Measurements from ENCODE around the gene TNNT1. TPM values are rescaled to one million over a fixed set of nuclear protein-coding genes. Genes with fewer than 3 reads are reported as not detected.
"Not testable (repeated sequence)": the region's sequence is repeated elsewhere in the genome, so short reads cannot be mapped to it uniquely, and the experiment has no call there.

Gene TNNT1
- polyA plus RNA-seq, 1 experiment, result 10.4 TPM

DNA sequence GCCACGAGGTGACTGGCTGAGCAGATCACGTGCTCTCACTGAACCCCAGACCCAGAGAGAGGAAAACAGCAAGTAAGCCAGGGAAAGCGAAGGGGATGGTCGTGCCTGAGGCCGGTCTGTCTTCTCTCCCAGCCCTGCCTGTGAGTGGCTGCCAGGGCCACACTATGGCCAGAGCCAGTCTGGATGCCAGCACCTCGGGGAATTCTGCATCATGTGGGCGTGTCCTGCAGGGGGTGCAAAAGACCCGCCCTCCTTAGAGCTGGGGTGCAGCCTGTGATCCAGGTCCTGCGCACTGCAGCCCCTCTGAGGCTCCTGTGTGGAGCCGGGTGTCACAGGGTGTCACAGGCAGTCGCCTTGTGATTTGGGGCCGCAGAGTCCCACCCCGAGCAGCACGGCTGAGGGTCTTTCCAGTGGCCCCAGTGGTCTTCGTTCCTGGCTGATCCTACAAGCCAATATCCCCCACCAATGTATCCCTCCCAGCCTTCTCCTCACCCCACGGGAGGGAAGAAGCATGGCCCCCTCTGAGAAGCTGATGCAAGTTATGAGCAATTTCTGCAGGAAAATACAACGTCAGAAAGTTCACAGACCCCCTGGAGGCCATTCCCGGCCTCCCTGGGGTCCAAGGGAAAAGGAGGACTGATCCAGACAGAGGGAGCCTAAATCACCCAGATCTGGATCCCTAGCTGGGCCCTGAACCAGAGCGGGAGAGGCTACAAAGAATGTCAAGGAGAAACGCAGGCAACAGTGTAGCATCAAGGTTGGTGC lies 39.3 kb downstream of the TNNT1 start:
- no peaks in the 10 kb centered on the region for H3K27me3 ChIP-seq (ENCODE audit: control insufficient read depth, insufficient read depth, low read length)
- TF ChIP-seq, protein P1, sequence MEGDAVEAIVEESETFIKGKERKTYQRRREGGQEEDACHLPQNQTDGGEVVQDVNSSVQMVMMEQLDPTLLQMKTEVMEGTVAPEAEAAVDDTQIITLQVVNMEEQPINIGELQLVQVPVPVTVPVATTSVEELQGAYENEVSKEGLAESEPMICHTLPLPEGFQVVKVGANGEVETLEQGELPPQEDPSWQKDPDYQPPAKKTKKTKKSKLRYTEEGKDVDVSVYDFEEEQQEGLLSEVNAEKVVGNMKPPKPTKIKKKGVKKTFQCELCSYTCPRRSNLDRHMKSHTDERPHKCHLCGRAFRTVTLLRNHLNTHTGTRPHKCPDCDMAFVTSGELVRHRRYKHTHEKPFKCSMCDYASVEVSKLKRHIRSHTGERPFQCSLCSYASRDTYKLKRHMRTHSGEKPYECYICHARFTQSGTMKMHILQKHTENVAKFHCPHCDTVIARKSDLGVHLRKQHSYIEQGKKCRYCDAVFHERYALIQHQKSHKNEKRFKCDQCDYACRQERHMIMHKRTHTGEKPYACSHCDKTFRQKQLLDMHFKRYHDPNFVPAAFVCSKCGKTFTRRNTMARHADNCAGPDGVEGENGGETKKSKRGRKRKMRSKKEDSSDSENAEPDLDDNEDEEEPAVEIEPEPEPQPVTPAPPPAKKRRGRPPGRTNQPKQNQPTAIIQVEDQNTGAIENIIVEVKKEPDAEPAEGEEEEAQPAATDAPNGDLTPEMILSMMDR (IDR thresholded peaks at IDR 0.05; ENCODE audit: insufficient read depth, low read depth, low read length), result no peak
- ChIA-PET CTCF (no interaction called here), POLR2A (no interaction called here)
- no peak overlapping the region for H3K4me3 ChIP-seq (ENCODE audit: low read depth, low read length)
- H3K36me3 ChIP-seq (ENCODE audit: control insufficient read depth, insufficient read depth, low read length), result peaks cover 12% of the 10 kb centered on the region
- DNase-seq (ENCODE audit: low read depth), result no peak

- DNase-seq (ENCODE audit: low read depth); POLR2A ChIA-PET: not testable (repeated sequence)
- CTCF ChIA-PET, result interaction anchor here (0.6 to 3.1 kb wide), 2 partner anchors 19 to 450 kb away, joined by 3 to 15 read pairs; no protein-coding TSS in a partner anchor
These were observed 41.8 kb downstream of the TNNT1 start for GRCh38 chr19:55107252-55107651.

GRCh38 chr19:55106591-55106990 lies 42.4 kb downstream of the TNNT1 start:
- no peaks in the 10 kb centered on the region for H3K27me3 ChIP-seq (ENCODE audit: control insufficient read depth, insufficient read depth, low read length)
- no peak for DNase-seq (ENCODE audit: low read depth)
- peaks cover 15% of the 10 kb centered on the region for H3K36me3 ChIP-seq (ENCODE audit: control insufficient read depth, insufficient read depth, low read length)
- ChIA-PET CTCF (interaction anchor here (0.6 to 3.1 kb wide), 2 partner anchors 18 to 449 kb away, joined by 3 to 15 read pairs; no protein-coding TSS in a partner anchor), POLR2A (no interaction called here)
- no peak overlapping the region for H3K4me3 ChIP-seq (ENCODE audit: low read depth, low read length)
- TF ChIP-seq, protein P1 (IDR thresholded peaks at IDR 0.05; ENCODE audit: insufficient read depth, low read depth, low read length), result no peak

More at GRCh38 chr19:55107252-55107651, 41.8 kb downstream of the TNNT1 start:
- not testable (repeated sequence) for H3K27me3 ChIP-seq (ENCODE audit: control insufficient read depth, insufficient read depth, low read length); H3K4me3 ChIP-seq (ENCODE audit: low read depth, low read length)
- peaks cover 16% of the 10 kb centered on the region for H3K36me3 ChIP-seq (ENCODE audit: control insufficient read depth, insufficient read depth, low read length)

DNA sequence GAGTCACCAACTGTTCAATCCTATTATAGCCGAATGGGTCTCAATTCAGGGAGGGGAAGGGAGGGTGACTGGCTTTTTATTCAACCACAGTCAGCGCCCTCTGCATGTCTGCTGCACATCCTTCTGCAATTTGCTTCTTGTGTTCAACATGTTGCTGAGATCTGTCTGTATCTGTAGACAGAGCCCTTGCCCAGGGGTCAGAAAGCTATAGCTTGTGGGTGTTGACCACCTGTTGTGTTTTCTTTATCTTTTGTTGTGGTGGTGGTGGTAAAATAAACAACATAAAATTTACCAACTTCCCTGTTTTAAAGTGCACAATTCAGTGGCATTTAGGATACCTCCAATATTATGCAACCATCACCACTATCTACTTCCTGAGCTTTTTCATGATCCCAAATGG lies 43.8 kb downstream of the TNNT1 start:
- TF ChIP-seq, protein P1 (IDR thresholded peaks at IDR 0.05; ENCODE audit: insufficient read depth, low read depth, low read length), result no peak
- H3K4me3 ChIP-seq (ENCODE audit: low read depth, low read length), result no peak overlapping the region
- H3K36me3 ChIP-seq (ENCODE audit: control insufficient read depth, insufficient read depth, low read length), result peaks cover 18% of the 10 kb centered on the region
- ChIA-PET CTCF (no interaction called here), POLR2A (no interaction called here)
- H3K27me3 ChIP-seq (ENCODE audit: control insufficient read depth, insufficient read depth, low read length), result no peaks in the 10 kb centered on the region
- no peak for DNase-seq (ENCODE audit: low read depth)

- ChIA-PET CTCF (interaction anchor here (6.8 kb wide), 1 partner anchor 15 kb away, joined by 40 read pairs; no protein-coding TSS in a partner anchor), POLR2A (no interaction called here)
- Histone ChIP-seq H3K36me3 (ENCODE audit: control insufficient read depth, insufficient read depth, low read length) (peaks cover 29% of the 10 kb centered on the region), H3K27me3 (ENCODE audit: control insufficient read depth, insufficient read depth, low read length) (no peaks in the 10 kb centered on the region), H3K4me3 (ENCODE audit: low read depth, low read length) (no peak overlapping the region)
- TF ChIP-seq, protein P1 (IDR thresholded peaks at IDR 0.05; ENCODE audit: insufficient read depth, low read depth, low read length), result no peak
- no peak for DNase-seq (ENCODE audit: low read depth)
These were observed 45.8 kb downstream of the TNNT1 start for GRCh38 chr19:55103190-55103589.
